ENCODE data around the gene GLB1L2.

GLB1L2 gene

DNA sequence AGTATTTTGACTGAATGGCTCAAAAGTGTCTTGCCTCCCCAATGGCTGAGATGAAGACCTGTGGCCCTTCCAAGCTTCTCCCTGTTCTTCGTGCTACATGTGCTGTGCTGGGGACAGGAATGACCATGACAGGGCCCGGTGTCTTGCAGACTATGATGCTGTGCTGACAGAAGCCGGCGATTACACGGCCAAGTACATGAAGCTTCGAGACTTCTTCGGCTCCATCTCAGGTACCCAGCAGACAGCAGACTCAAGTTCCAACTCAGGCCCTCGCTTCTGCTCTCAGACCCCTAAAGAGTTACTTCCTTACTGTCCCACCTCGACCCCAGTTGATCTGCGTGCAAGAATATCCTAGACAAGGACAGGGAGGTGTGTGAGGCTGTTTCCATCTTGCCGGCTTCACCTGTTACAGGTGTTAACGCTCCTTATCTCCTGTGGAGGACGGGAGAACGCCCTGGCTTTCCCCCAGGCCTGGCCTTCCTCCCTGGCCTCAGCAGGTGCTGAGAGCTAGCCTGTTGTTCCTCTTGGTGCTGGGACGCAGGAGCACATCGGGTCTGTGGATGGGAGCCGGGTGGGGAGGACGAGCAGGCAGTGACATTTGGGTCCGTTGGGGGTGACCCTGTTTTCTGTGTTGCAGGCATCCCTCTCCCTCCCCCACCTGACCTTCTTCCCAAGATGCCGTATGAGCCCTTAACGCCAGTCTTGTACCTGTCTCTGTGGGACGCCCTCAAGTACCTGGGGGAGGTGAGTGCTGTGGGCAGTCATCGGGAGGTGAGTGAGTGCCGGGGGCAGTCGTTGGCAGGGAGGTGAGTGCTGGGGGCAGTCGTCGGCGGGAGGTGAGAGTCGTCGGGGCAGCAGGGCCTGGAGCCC is 38.1 kb downstream of the GLB1L2 start:
- FAIRE-seq = no peak

GRCh38 chr11:134370526-134371435 is 39.0 kb downstream of the GLB1L2 start:
- no peak for FAIRE-seq

DNA sequence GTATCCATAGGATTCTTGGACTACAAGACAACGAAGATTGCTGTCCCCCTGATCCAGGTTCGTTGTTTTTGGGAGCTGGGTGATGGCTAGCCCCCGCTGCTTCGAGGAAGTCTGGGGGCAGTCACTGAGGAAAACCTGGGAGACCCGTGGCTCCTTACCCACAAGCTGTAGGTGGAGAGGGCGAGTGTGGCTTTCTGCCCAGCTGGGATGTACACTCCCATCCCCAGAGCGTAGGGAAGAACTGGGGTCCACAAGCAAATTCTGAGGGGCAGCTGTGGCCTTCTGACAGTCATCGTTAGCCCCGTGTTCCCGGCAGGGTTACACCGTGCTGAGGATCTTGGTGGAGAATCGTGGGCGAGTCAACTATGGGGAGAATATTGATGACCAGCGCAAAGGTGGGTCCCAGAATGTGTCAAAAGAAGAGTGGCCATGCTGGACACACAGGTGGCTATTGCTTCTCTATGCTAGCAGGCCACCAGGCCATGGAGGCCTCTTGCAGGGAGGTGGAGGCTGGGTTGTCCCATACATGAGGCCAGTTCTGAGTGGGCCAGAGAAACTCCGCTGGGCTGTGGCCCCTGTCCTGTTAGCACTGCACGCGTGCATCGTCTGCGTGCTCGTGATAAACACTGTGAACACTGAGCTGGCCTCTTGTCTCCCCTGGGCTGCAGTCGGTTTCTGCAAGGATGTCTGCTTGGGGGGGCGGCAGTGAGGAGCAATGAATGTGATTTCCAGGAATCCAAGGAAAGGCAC is 39.8 kb downstream of the GLB1L2 start:
- FAIRE-seq = no peak

GRCh38 chr11:134372536-134372935 is 40.7 kb downstream of the GLB1L2 start:
- no peak for FAIRE-seq

- no peak for FAIRE-seq
Measured at GRCh38 chr11:134372961-134373360, 41.2 kb downstream of the GLB1L2 start.

DNA sequence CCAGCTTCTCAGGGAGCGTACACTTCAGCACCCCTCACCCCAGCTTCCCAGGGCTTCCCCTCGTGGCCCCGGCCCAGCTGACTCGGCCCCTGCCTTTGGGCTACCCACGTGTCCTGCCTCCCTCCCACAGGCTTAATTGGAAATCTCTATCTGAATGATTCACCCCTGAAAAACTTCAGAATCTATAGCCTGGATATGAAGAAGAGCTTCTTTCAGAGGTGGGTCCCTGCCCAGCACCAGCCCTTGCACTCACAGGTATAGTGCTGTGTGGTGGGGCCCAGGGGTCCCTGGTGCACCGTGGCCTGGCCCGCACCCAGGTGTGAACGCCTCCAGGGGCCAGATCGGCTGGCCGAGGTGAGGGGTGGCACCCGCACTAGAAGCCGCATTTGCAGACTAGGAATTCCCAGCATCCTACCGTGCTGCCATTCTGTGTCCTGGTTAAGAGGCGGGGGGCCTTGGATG is 41.8 kb downstream of the GLB1L2 start:
- FAIRE-seq = no peak

- FAIRE-seq = no peak
Measured at GRCh38 chr11:134374171-134374570, 42.4 kb downstream of the GLB1L2 start.

- no peak for FAIRE-seq
Measured at GRCh38 chr11:134374891-134375550, 43.2 kb downstream of the GLB1L2 start.

GRCh38 chr11:134376150-134376921 is 44.5 kb downstream of the GLB1L2 start:
- no peak for FAIRE-seq

DNA sequence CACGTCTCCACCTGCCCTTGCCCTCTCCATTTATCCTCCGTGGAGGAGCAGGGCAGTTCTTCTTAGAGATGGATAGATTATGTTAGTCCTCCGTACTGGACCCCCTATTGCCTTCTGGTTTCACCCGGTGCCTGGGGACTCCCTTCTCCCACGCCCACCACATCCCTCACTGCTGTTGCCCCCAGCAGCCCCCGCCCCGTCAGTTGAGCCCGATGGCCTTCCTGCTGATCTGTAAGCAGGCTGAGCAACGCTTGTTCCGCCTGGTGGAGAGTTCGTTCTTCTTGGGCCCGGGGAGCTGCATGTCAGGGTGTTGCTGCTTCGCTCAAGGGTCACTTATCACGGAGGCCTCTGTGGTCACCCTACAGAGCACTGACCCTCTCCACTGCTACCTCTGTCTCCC is 46.1 kb downstream of the GLB1L2 start:
- no peak for FAIRE-seq

- no peak for FAIRE-seq
Measured at GRCh38 chr11:134379241-134379640, 47.5 kb downstream of the GLB1L2 start.

GRCh38 chr11:134380229-134380628 is 48.4 kb downstream of the GLB1L2 start:
- FAIRE-seq = no peak

DNA sequence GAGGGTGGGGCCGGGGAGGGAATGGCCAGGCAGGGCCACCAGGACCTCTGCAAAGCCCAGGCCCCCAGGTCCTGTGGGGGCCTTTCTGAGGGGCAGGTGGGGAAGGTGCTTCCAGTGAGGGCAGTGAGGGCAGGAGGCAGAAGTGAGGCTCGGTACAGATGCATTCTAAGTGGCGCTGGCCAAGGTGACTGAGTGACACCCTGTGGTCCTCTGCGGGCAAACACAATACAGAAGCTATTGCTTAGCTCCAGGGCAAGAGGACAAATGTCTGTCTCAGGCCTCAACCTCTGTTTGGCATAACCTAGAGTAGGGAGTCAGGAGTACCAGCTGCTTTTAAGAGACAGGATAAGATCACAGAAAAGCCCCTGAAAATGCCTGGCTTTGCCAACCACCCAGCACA is 49.0 kb downstream of the GLB1L2 start:
- FAIRE-seq = no peak

DNA sequence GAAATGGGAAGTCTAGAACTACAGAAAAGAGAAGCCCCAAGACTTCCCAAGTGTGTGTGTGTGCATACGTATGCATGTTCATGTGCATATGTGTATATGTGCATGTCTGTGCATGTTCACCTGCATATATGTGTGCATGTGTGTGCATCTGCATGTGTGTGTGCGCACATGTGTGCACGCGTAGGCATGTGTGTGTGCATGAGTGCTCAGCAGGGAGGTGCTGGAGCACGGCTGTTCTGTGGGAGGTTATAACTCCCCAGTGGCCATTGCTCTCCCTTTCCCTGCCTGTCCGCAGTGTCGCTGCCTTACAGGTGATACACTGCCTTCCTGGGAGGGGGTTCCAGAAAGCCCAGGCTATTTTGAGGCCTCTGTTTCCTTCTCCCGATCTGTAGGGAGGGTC is 50.5 kb downstream of the GLB1L2 start:
- no peak for FAIRE-seq

DNA sequence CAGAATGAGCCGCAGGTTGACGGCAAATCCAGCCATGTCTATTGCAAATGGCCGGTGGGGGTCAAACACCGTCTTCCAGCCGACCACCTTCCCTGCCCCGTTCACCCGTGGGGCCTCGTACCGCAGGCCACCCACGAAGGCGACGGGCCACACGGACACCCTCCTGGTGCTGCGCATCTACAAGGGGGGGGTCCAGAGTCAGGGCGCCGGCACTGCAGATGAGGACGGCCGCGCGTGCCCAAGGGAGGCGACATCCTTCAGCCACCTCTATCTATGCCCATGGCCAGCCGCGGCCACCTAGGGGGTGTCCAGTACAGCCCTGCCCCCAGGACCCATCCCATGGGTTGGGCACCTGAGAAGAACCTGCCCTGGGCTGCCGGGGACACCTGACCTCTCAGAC is 51.0 kb downstream of the GLB1L2 start:
- no peak for FAIRE-seq

DNA sequence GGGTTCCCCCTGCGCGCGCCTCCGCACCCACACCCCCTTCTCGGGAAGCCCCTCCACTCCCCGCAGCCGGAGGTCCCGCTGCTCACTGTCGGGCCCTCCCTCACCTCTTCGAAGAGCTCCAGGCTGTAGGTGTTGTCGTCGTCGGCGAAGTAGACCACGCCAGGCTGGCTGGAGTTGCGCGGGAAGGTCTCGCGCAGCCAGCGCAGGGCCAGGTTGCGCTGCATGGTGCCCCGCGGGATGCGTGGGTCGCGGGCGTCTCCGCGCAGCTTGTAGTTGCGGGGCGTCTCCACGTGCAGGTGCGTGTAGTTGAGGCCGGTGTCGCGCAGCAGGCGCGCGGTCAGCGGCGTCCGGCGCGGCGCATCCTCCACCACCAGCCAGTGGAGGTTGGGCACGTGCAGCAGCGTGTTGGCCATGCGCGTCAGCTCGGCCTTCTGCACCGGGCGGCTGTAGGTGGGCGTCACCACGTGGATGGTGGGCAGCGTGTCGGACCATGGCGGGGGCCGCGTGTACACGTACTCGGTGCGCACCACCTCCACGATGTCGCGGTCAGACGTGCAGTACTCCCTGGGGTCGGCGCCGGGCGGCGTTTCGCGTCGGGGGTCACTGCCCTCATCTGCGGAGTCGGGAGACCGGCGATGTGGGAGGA is 51.9 kb downstream of the GLB1L2 start:
- FAIRE-seq = no peak

- no peak for FAIRE-seq
Measured at GRCh38 chr11:134384406-134384805, 52.6 kb downstream of the GLB1L2 start.

DNA sequence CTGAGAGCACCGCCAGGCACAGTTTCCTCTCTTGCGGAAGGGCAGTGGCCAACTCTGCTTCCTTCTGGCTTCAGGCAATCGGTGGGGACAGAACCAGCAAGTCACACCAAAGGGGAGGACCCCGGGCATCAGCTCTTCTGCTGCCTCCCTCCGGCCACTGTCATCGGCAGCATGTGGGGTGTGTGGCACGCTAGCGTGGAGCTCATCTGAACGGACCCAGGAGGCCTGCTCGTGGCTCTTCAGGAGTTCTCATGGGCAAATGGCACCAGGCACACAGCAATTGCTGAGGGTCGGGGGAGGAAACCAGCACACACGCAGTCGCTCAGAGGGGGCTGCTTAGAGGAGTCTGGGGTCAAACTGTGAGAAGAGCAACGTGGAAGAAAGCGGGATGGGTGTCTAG is 53.4 kb downstream of the GLB1L2 start:
- no peak for FAIRE-seq

DNA sequence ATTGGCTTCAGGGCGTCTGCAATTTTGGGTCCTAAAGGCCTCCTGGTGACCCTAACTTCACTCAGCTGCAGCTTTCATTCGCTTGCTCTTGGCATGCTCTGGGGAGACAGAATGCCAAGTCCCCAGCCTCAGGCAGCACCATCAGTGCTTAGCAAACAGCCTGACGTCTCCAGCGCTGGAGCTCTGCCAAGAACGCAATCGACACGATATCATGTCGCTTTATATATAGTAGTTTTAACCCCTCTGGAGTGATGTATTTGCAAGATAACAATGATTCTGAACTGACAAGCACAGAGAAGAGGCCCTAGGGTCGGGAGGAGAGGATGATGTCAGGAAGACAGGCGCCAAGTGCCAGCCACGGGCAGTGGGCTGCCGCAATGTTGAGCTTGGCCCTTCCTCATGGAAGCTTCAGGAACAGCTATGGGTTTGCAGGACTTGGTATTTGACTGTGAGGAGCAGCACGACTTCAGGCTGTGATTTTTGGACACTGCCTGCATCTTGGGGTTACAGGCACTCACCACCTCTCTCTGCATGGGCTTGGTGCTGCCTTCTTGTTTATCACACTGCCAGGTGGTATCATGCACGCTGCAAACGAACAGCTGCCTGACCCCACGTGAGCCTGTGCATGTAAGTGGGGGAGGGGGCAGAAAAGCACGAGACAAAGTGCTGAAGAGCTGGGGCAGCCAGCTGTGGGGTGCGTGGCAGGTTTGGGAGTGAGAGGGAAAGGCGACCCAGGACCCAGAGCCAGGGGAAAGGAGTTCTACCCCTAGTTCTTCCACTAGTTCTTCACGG is 54.2 kb downstream of the GLB1L2 start:
- FAIRE-seq = no peak

GRCh38 chr11:134386945-134387344 is 55.2 kb downstream of the GLB1L2 start:
- FAIRE-seq = no peak
